Endothelial cell of umbilical vein (primary cell): ENCODE measurements around the gene ANO7. TPM values are rescaled to one million over a fixed set of nuclear protein-coding genes. Genes with fewer than 3 reads are reported as not detected.

Experiments
- BruUV-seq: library from RNA; stranded (reverse); fragments of 400-500 nt; replicated peaks from 2 replicates; lab custom pipeline; 2021; lab: Mats Ljungman, UMichigan
- CTCF ChIA-PET: fragments of 300-600, 350-600 bp; sonication (Branson Sonifier 250); formaldehyde crosslinking; loops from one replicate; lab custom pipeline; 2021; ENCODE audit warnings: antibody characterized with exemption, inconsistent platforms; lab: Charles Lee
- POLR2A ChIA-PET: fragments of 300-600, 350-600 bp; sonication (Branson Sonifier 250); formaldehyde crosslinking; loops from one replicate; lab custom pipeline; 2021; ENCODE audit warnings: antibody characterized with exemption, inconsistent platforms; lab: Charles Lee
- DNase-seq: peaks from one replicate; pipeline ENCODE4 v3.0.0-alpha.2; 2011; ENCODE audit warnings: low read depth, low spot score
- FAIRE-seq: peaks from 2 replicates; lab custom pipeline; 2011; peaks lifted over from hg19 to GRCh38; lab: Jason Lieb, UNC
- H2AFZ ChIP-seq: 2 replicates; pipeline ENCODE4 v1.6.0; 2012; ENCODE audit warnings: low read depth, low read length, control low read depth, inconsistent platforms
- H3K27ac ChIP-seq: 2 replicates; pipeline ENCODE4 v1.5.1; 2011; ENCODE audit warnings: low read depth, mild to moderate bottlenecking, control low read depth, low read length, moderate library complexity; ENCODE audit not compliant: insufficient read depth
- H3K27me3 ChIP-seq, 2 experiments: 2 replicates each; pipeline versions ENCODE4 v1.6.0 to v1.6.1; 2011; ENCODE audit warnings: low read length in 2 of 2, mixed read lengths in 1 of 2; ENCODE audit not compliant: control insufficient read depth in 2 of 2, insufficient read depth in 2 of 2
- H3K36me3 ChIP-seq, 2 experiments: 2 replicates in 1 of 2; 3 replicates in 1 of 2; pipeline ENCODE4 v1.5.1; 2011; ENCODE audit warnings: low read length in 2 of 2, mild to moderate bottlenecking in 1 of 2, moderate library complexity in 1 of 2; ENCODE audit not compliant: control insufficient read depth in 2 of 2, insufficient read depth in 2 of 2; ENCODE audit errors: extremely low read depth in 1 of 2
- H3K4me1 ChIP-seq: 3 replicates; pipeline ENCODE4 v1.5.1; 2011; ENCODE audit warnings: mild to moderate bottlenecking, low read length; ENCODE audit not compliant: control insufficient read depth, insufficient read depth; ENCODE audit errors: extremely low read depth
- H3K4me2 ChIP-seq: 2 replicates; pipeline ENCODE4 v1.6.1; 2011; ENCODE audit warnings: low read length, control low read depth, mixed read lengths; ENCODE audit not compliant: insufficient read depth
- H3K4me3 ChIP-seq, 3 experiments: fragments of 200-600 bp in 1 of 3; sonication (generic), shearing (Covaris generic) in 1 of 3; replicated peaks in 1 of 3; 2 replicates each; pipeline ENCODE4 v1.5.1; 2011 to 2016; ENCODE audit warnings: control low read depth in 3 of 3, low read length in 3 of 3, mild to moderate bottlenecking in 2 of 3, inconsistent platforms in 1 of 3, low read depth in 1 of 3, moderate library complexity in 1 of 3; ENCODE audit not compliant: insufficient read depth in 1 of 3
- H3K79me2 ChIP-seq: 2 replicates; pipeline ENCODE4 v1.6.0; 2012; ENCODE audit warnings: low read length, inconsistent platforms; ENCODE audit not compliant: control insufficient read depth, insufficient read depth
- H3K9ac ChIP-seq: replicated peaks from 2 replicates; pipeline ENCODE3; 2011; ENCODE audit warnings: low read length, control low read depth; ENCODE audit not compliant: insufficient read depth; ENCODE audit errors: extremely low read depth
- H3K9me1 ChIP-seq: replicated peaks from 3 replicates; pipeline ENCODE4 v1.6.0; 2011; ENCODE audit warnings: mild to moderate bottlenecking, low read length; ENCODE audit not compliant: control insufficient read depth, insufficient read depth; ENCODE audit errors: extremely low read depth
- H3K9me3 ChIP-seq: replicated peaks from 2 replicates; pipeline ENCODE4 v1.5.1; 2012; ENCODE audit warnings: low read length, inconsistent platforms; ENCODE audit not compliant: control insufficient read depth, insufficient read depth
- H4K20me1 ChIP-seq: replicated peaks from 2 replicates; pipeline ENCODE3; 2011; ENCODE audit warnings: mild to moderate bottlenecking, low read length; ENCODE audit not compliant: control insufficient read depth, insufficient read depth; ENCODE audit errors: extremely low read depth
- CTCF ChIP-seq, 2 donors: IDR thresholded peaks; 1 replicate in 1 of 2; 2 replicates in 1 of 2; pipeline ENCODE4 v1.5.1; 2011; ENCODE audit warnings: low read length in 2 of 2, mild to moderate bottlenecking in 2 of 2, moderate library complexity in 2 of 2, control low read depth in 1 of 2, inconsistent platforms in 1 of 2, low read depth in 1 of 2; ENCODE audit not compliant: insufficient read depth in 1 of 2; ENCODE audit errors: extremely low read depth in 1 of 2
- EZH2 ChIP-seq: IDR thresholded peaks from 2 replicates; pipeline ENCODE4 v1.6.1; 2012; ENCODE audit warnings: borderline replicate concordance, low read depth, mild to moderate bottlenecking, moderate library complexity, low read length, inconsistent platforms; ENCODE audit not compliant: severe bottlenecking
- FOS ChIP-seq: IDR thresholded peaks from 2 replicates; pipeline ENCODE4 v1.6.1; 2011; ENCODE audit warnings: mild to moderate bottlenecking, low read length, moderate library complexity, borderline replicate concordance; ENCODE audit not compliant: insufficient read depth
- GATA2 ChIP-seq: IDR thresholded peaks from 2 replicates; pipeline ENCODE4 v1.7.0; 2011; ENCODE audit warnings: low read depth, mild to moderate bottlenecking, moderate library complexity, mixed read lengths, low read length; ENCODE audit not compliant: insufficient read length, insufficient read depth
- JUN ChIP-seq: IDR thresholded peaks from 2 replicates; pipeline ENCODE4 v1.6.1; 2011; ENCODE audit warnings: borderline replicate concordance, low read depth; ENCODE audit not compliant: insufficient read length, insufficient read depth
- MAX ChIP-seq: IDR thresholded peaks from 2 replicates; pipeline ENCODE4 v1.6.1; 2011; ENCODE audit not compliant: insufficient read depth, insufficient read length
- MYC ChIP-seq: IDR thresholded peaks from one replicate; pipeline ENCODE4 v1.6.1; 2011; ENCODE audit warnings: mild to moderate bottlenecking, low read depth, low read length
- POLR2A ChIP-seq: IDR thresholded peaks from 2 replicates; pipeline ENCODE4 v1.6.1; 2012; ENCODE audit warnings: low read depth, mild to moderate bottlenecking, control low read depth, low read length
- POLR2AphosphoS5 ChIP-seq: IDR thresholded peaks from 2 replicates; pipeline ENCODE4 v1.6.1; 2012; ENCODE audit warnings: low read depth, mild to moderate bottlenecking, control low read depth, low read length, moderate library complexity; ENCODE audit not compliant: insufficient read depth
- dilution Hi-C: fragments of 300-500 bp; cut with MboI; formaldehyde crosslinking; loops from one replicate; pipeline ENCODE4 v1.15.0; 2019; ENCODE audit warnings: low sequenced_read_pairs; ENCODE audit not compliant: extremely low pct_ligation_motif_present
- intact Hi-C: fragments of 100-400 bp; cut with micrococcal nuclease; formaldehyde crosslinking; loops from one replicate; pipeline ENCODE4 v1.10.0; 2022
- polyA plus RNA-seq, 4 experiments: library from polyadenylated mRNA; depleted of rRNA in 3 of 4; stranded (reverse) in 3 of 4; unstranded in 1 of 4; fragments of >200 nt; gene quantifications; 2 replicates each; pipeline versions ENCODE4 v1.2.1 to v1.2.3, GENCODE V29; 2011 to 2012; ENCODE audit warnings: missing spikeins in 1 of 4
- total RNA-seq: library from RNA; stranded (reverse); gene quantifications from 2 replicates; pipeline ENCODE4 v1.2.3, GENCODE V29; 2021

ANO7 gene
- total and polyA plus RNA-seq, 2 donors (not counting 3 experiments of a cell fraction or from before 2014, with no cell fraction given), result 0.81 to 2.5 TPM

GRCh38 chr2:241226723-241227572 is 38.5 kb downstream of the ANO7 start:
- DNase-seq, result no peak
- ChIA-PET CTCF (interaction anchor here (1.2 kb wide), 1 partner anchor 312 kb away, joined by 3 read pairs; no protein-coding TSS in a partner anchor), POLR2A (no interaction called here)
- no peaks in the 10 kb centered on the region for H3K79me2 ChIP-seq
- H3K4me2 ChIP-seq, result no peak overlapping the region
- BruUV-seq, result no TSS peak
- peaks cover 8 to 45% of the 10 kb centered on the region in 2 experiments for H3K36me3 ChIP-seq
- intact Hi-C loops, result no loop called here
- no peaks in the 10 kb centered on the region for H3K9me3 ChIP-seq
- H3K27me3 ChIP-seq, result no peaks in the 10 kb centered on the region
- H3K27ac ChIP-seq, result no peak overlapping the region
- peaks cover 23% of the 10 kb centered on the region for H3K4me1 ChIP-seq
- H3K9me1 ChIP-seq, result no peaks in the 10 kb centered on the region
- dilution Hi-C loops, result no loop called here
- FAIRE-seq, result no peak
- no peak overlapping the region for H3K4me3 ChIP-seq
- H4K20me1 ChIP-seq, result no peaks in the 10 kb centered on the region
- H2AFZ ChIP-seq, result no peak overlapping the region
- TF ChIP-seq JUN (no peak), GATA2 (no peak), CTCF (IDR thresholded peaks at IDR 0.05; ENCODE audit: extremely low read depth in 1 of 2, insufficient read depth in 1 of 2, low read depth in 1 of 2, low read length in 2 of 2) (no peak), POLR2A (no peak), EZH2 (no peak), FOS (no peak), POLR2AphosphoS5 (no peak), MYC (no peak), MAX (no peak)
- H3K9ac ChIP-seq, result no peak overlapping the region
